ENCODE data around the gene IL4I1. TPM values are rescaled to one million over a fixed set of nuclear protein-coding genes. Genes with fewer than 3 reads are reported as not detected.
A peak's percentile ranks its signal among the peaks of the same experiment; 100 is the strongest.

Gene IL4I1
- total and polyA plus RNA-seq, 11 donors: 0.27 to 21.6 (median 0.44) TPM; not detected in 4

GRCh38 chr19:49875857-49876421 is 20.7 kb downstream of the IL4I1 start:
- peak; percentile 69 to 86 (median 78) for DNase-seq
- H3K9me3 ChIP-seq: no peaks in the 10 kb centered on the region
- peak overlapping the region; percentile 96 to 100 (median 98) for H3K27ac ChIP-seq
- peaks cover 0 to 31% (median 19%) of the 10 kb centered on the region in 12 donors for H3K4me1 ChIP-seq
- peak in 2 of 4 donors; percentile 9 to 13 for ATAC-seq
- WGBS, 4 donors: 0 to 1% (median 0%) methylated on average over 8 to 28 of the region's 28 CpGs
- H3K36me3 ChIP-seq: peaks cover 2 to 44% (median 25%) of the 10 kb centered on the region in 9 donors
- peak overlapping the region; percentile 72 to 99 (median 87) for H3K4me3 ChIP-seq
- intact Hi-C loops (cut with DNase I): loop anchor here in 6 of 10 donors (2.0 to 5.0 kb wide), 9 partner anchors 51 to 423 kb away; partner anchors contain the start of genes AP2A1 (in 3 of the 6), ADM5 (in 1 of the 6), ALDH16A1 (in 1 of the 6) and ATF5 (in 1 of the 6)
- H3K27me3 ChIP-seq: no peaks in the 10 kb centered on the region
- TF ChIP-seq POLR2A (IDR thresholded peaks at IDR 0.05): no peak
- TF ChIP-seq, protein P1, sequence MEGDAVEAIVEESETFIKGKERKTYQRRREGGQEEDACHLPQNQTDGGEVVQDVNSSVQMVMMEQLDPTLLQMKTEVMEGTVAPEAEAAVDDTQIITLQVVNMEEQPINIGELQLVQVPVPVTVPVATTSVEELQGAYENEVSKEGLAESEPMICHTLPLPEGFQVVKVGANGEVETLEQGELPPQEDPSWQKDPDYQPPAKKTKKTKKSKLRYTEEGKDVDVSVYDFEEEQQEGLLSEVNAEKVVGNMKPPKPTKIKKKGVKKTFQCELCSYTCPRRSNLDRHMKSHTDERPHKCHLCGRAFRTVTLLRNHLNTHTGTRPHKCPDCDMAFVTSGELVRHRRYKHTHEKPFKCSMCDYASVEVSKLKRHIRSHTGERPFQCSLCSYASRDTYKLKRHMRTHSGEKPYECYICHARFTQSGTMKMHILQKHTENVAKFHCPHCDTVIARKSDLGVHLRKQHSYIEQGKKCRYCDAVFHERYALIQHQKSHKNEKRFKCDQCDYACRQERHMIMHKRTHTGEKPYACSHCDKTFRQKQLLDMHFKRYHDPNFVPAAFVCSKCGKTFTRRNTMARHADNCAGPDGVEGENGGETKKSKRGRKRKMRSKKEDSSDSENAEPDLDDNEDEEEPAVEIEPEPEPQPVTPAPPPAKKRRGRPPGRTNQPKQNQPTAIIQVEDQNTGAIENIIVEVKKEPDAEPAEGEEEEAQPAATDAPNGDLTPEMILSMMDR (IDR thresholded peaks at IDR 0.05): no peak

DNA sequence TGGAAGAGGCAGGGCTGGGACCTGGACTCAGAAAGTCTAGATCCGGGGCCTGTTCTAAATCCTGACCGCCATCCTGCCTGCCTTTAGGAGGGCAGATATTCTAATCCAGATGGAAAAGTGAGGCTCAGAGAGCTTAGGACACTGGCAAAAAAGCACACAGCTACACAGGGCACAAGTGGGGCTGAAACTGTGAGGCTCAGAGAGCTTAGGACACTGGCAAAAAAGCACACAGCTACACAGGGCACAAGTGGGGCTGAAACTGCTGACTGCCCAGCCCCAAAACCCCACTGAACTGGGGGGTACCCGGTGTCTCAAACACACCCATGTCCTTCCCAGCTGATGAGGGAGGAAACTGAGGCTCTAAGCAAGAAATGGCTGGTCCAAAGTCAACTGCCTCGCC is 21.5 kb downstream of the IL4I1 start:
- 81 to 91% (median 88%) methylated on average over 4 of the region's 4 CpGs for WGBS, 4 donors
- Histone ChIP-seq H3K9me3 (no peaks in the 10 kb centered on the region), H3K27me3 (no peaks in the 10 kb centered on the region), H3K4me3 (peak overlapping the region in 10 of 12 donors; percentile 72 to 98 (median 84)), H3K4me1 (peaks cover 2 to 39% (median 25%) of the 10 kb centered on the region in 12 donors), H3K27ac (peak overlapping the region in 8 of 12 donors; percentile 96 to 100 (median 98)), H3K36me3 (peaks cover 0 to 39% (median 18%) of the 10 kb centered on the region in 9 donors)
- TF ChIP-seq, protein P1 (IDR thresholded peaks at IDR 0.05): no peak
- no peak for TF ChIP-seq POLR2A (IDR thresholded peaks at IDR 0.05)
- no peak for DNase-seq
- intact Hi-C loops (cut with DNase I): loop anchor here in 3 of 10 donors (5.0 kb wide), 4 partner anchors 52 to 378 kb away; partner anchors contain the start of genes ADM5 (in 1 of the 3), AP2A1 (in 1 of the 3), ATF5 (in 1 of the 3) and NUP62 (in 1 of the 3)
- no peak for ATAC-seq

GRCh38 chr19:49874503-49875157 is 22.1 kb downstream of the IL4I1 start:
- H3K36me3 ChIP-seq: peaks cover 0 to 33% (median 12%) of the 10 kb centered on the region in 9 donors
- H3K4me3 ChIP-seq: no peak overlapping the region
- ATAC-seq (no peak), DNase-seq (no peak)
- intact Hi-C loops (cut with DNase I): loop anchor here in 3 of 10 donors (5.0 kb wide), 4 partner anchors 53 to 377 kb away; partner anchors contain the start of genes ADM5 (in 1 of the 3), AP2A1 (in 1 of the 3), ATF5 (in 1 of the 3) and NUP62 (in 1 of the 3)
- H3K27ac ChIP-seq: peak overlapping the region in 1 of 12 donors; percentile 8
- TF ChIP-seq POLR2A (IDR thresholded peaks at IDR 0.05): no peak
- TF ChIP-seq, protein P1 (IDR thresholded peaks at IDR 0.05): no peak
- WGBS, 4 donors: 94 to 98% (median 94%) methylated on average over 9 to 11 of the region's 11 CpGs
- no peaks in the 10 kb centered on the region for H3K27me3 ChIP-seq
- no peaks in the 10 kb centered on the region for H3K9me3 ChIP-seq
- H3K4me1 ChIP-seq: peaks cover 3 to 43% (median 29%) of the 10 kb centered on the region in 12 donors

- no peak for DNase-seq
Observed at GRCh38 chr19:49873834-49874233, 22.9 kb downstream of the IL4I1 start.

More at GRCh38 chr19:49873834-49874233, 22.9 kb downstream of the IL4I1 start:
- intact Hi-C loops (cut with DNase I): no loop called here
- Histone ChIP-seq H3K9me3 (no peaks in the 10 kb centered on the region), H3K27me3 (no peaks in the 10 kb centered on the region), H3K4me1 (peaks cover 3 to 47% (median 31%) of the 10 kb centered on the region in 12 donors), H3K27ac (no peak overlapping the region), H3K36me3 (peaks cover 0 to 29% (median 6%) of the 10 kb centered on the region in 9 donors), H3K4me3 (no peak overlapping the region)
- no peak for ATAC-seq
- WGBS, 4 donors: 85 to 91% (median 88%) methylated on average over 10 of the region's 10 CpGs
- TF ChIP-seq, protein P1 (IDR thresholded peaks at IDR 0.05): no peak
- TF ChIP-seq POLR2A (IDR thresholded peaks at IDR 0.05): no peak
